Ovary (tissue), 3 donors: ENCODE measurements around the gene WDR7.

Source experiments
- CTCF ChIP-seq, 3 donors: fragments of 450-650 bp in 2 of 3; fragments of 200-600 bp in 1 of 3; IDR thresholded peaks; one replicate each; pipeline versions ENCODE4 v1.5.1 to v1.8.0; 2016 to 2022; ENCODE audit warnings: antibody characterized with exemption in 3 of 3, mild to moderate bottlenecking in 1 of 3
- EP300 ChIP-seq: sonication (generic); formaldehyde crosslinking; IDR thresholded peaks from one replicate; pipeline ENCODE4 v1.6.1; 2017; ENCODE audit warnings: antibody characterized with exemption
- POLR2A ChIP-seq: fragments of 450-650 bp; IDR thresholded peaks from one replicate; pipeline ENCODE4 v1.6.1; 2017; ENCODE audit warnings: antibody characterized with exemption, mild to moderate bottlenecking, moderate library complexity
- donor health status: DM: no; HTN: no; CAD: no.

GRCh38 chr18:57043241-57043640 lies 392.1 kb downstream of the WDR7 start:
- TF ChIP-seq CTCF (IDR thresholded peaks at IDR 0.05) = no peak
- TF ChIP-seq EP300 = no peak
- TF ChIP-seq POLR2A = no peak
